ENCODE data around the gene SYT13.

Gene SYT13

GRCh38 chr11:45267052-45267451 lies 19.1 kb downstream of the SYT13 start:
- Histone ChIP-seq H3K27ac (no peak overlapping the region), H3K4me3 (no peak overlapping the region)
- DNase-seq (ENCODE audit: low spot score): no peak
- TF ChIP-seq CTCF (IDR thresholded peaks at IDR 0.05): no peak

- Histone ChIP-seq H3K27ac (no peak overlapping the region), H3K4me3 (no peak overlapping the region)
- TF ChIP-seq CTCF (IDR thresholded peaks at IDR 0.05): no peak
- no peak for DNase-seq (ENCODE audit: low spot score)
These were observed 19.5 kb downstream of the SYT13 start for GRCh38 chr11:45266676-45267020.

- H3K27ac ChIP-seq: no peak overlapping the region
- DNase-seq (ENCODE audit: low spot score): no peak
- H3K4me3 ChIP-seq: no peak overlapping the region
- no peak for TF ChIP-seq CTCF (IDR thresholded peaks at IDR 0.05)
These were observed 20.0 kb downstream of the SYT13 start for GRCh38 chr11:45265969-45266675.

- no peak for DNase-seq (ENCODE audit: low spot score)
- TF ChIP-seq CTCF (IDR thresholded peaks at IDR 0.05): no peak
- H3K27ac ChIP-seq: no peak overlapping the region
- no peak overlapping the region for H3K4me3 ChIP-seq
These were observed 21.2 kb downstream of the SYT13 start for GRCh38 chr11:45264839-45265515.

GRCh38 chr11:45263773-45264172 lies 22.4 kb downstream of the SYT13 start:
- Histone ChIP-seq H3K4me3 (no peak overlapping the region), H3K27ac (no peak overlapping the region)
- DNase-seq (ENCODE audit: low spot score): no peak
- TF ChIP-seq CTCF (IDR thresholded peaks at IDR 0.05): no peak

GRCh38 chr11:45262900-45263299 lies 23.2 kb downstream of the SYT13 start:
- Histone ChIP-seq H3K27ac (no peak overlapping the region), H3K4me3 (no peak overlapping the region)
- no peak for DNase-seq (ENCODE audit: low spot score)
- no peak for TF ChIP-seq CTCF (IDR thresholded peaks at IDR 0.05)

- H3K27ac ChIP-seq: no peak overlapping the region
These were observed 26.1 kb downstream of the SYT13 start for GRCh38 chr11:45260071-45260470.

More at GRCh38 chr11:45260071-45260470, 26.1 kb downstream of the SYT13 start:
- DNase-seq (ENCODE audit: low spot score): no peak
- H3K4me3 ChIP-seq: no peak overlapping the region
- no peak for TF ChIP-seq CTCF (IDR thresholded peaks at IDR 0.05)
